Esophagus squamous epithelium (tissue), 4 donors: ENCODE results near the gene GALNTL6.

Experiments used
- CTCF ChIP-seq, 6 experiments: fragments of 450-650 bp in 4 of 6; fragments of 200-600 bp in 2 of 6; sonication (generic) in 2 of 6; IDR thresholded peaks; one replicate each; pipeline ENCODE4 v1.5.1; 2016 to 2019; ENCODE audit warnings: antibody characterized with exemption in 6 of 6, mild to moderate bottlenecking in 4 of 6, moderate library complexity in 4 of 6
- POLR2A ChIP-seq, 4 donors: fragments of 450-650 bp; IDR thresholded peaks; one replicate each; pipeline ENCODE4 v1.6.1; 2017; ENCODE audit warnings: antibody characterized with exemption in 4 of 4, mild to moderate bottlenecking in 4 of 4, moderate library complexity in 3 of 4

GRCh38 chr4:172073590-172073989 is 260.4 kb downstream of the GALNTL6 start:
- no peak for TF ChIP-seq CTCF (IDR thresholded peaks at IDR 0.05)
- TF ChIP-seq POLR2A (IDR thresholded peaks at IDR 0.05): no peak
